Fibroblast of skin of abdomen (primary cell): ENCODE measurements around the gene GRIK2.
"Not testable (repeated sequence)": the region's sequence is repeated elsewhere in the genome, so short reads cannot be mapped to it uniquely, and the experiment has no call there.

Source experiments
- DNase-seq: peaks from one replicate; pipeline ENCODE4 v3.0.0-alpha.2; 2013

GRIK2 gene

GRCh38 chr6:101541894-101542293, 148.4 kb downstream of the GRIK2 start:
- no peak for DNase-seq

- DNase-seq: no peak
Measured at GRCh38 chr6:101543796-101544195, 150.3 kb downstream of the GRIK2 start.

- peak; percentile 23 for DNase-seq
Measured at GRCh38 chr6:101544286-101544685, 150.8 kb downstream of the GRIK2 start.

GRCh38 chr6:101545191-101545590, 151.7 kb downstream of the GRIK2 start:
- DNase-seq: peak; percentile 19

DNA sequence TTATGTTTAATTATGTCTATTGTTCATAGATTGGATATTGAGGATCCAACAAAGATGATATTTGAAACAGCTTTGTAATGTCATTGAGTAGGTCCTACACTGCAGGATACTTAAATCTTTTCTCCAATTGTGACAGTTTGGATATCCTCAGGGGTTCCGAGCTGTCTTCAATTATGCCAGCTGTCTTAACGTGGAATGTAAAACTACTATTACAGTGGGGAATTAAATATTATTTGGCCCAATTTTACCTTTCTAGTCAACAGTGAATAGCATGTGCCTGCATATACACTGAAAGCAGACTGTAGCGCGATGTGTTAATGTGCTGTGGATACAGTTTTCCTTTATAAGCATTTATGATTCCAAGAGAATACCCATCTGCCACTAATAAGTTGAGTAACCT, 156.9 kb downstream of the GRIK2 start:
- DNase-seq: no peak

- no peak for DNase-seq
Measured at GRCh38 chr6:101554231-101554630, 160.7 kb downstream of the GRIK2 start.

GRCh38 chr6:101558712-101559111, 165.2 kb downstream of the GRIK2 start:
- DNase-seq: no peak

- DNase-seq: no peak
Measured at GRCh38 chr6:101572627-101573026, 179.1 kb downstream of the GRIK2 start.

- DNase-seq: no peak
Measured at GRCh38 chr6:101577091-101577490, 183.6 kb downstream of the GRIK2 start.

- DNase-seq: no peak
Measured at GRCh38 chr6:101578306-101578705, 184.8 kb downstream of the GRIK2 start.

GRCh38 chr6:101582792-101583191, 189.3 kb downstream of the GRIK2 start:
- DNase-seq: no peak

- no peak for DNase-seq
Measured at GRCh38 chr6:101585501-101585900, 192.0 kb downstream of the GRIK2 start.

DNA sequence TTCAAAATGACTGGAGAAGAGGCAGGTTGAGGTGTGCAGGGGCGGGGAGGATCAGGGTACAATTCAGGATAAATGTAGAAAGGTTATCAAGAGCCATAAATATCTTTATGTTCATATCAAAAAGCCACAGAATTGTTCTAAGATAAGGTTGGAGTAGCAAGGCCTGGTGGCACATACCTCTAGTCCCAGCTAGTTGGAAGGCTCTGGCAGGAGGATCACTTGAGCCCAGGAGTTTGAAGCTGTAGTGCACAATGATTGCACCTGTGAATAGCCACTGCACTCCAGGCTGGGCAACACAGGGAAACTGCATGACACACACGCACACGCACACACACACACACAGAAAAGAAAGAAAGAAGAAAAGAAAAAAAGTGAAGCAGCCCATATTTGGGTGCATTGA, 194.8 kb downstream of the GRIK2 start:
- no peak for DNase-seq

DNA sequence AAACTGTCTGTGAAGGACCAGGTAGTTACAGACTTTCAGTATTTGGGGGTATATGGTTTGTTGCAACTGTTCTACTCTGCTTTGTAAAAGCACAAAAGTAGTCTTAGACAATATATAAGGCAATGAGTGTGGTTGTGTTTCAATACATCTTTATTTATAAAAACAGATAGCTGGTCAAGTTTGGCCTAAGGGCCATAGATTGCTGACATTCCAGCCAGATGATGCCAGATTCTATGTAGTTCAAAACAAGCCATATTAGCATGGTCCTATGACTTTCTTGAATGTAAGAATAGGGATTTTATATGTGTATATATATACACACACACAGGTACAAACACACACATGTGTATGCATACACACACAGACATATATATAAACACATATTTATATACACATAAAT, 201.8 kb downstream of the GRIK2 start:
- DNase-seq: no peak

- DNase-seq: peak; percentile 87
Measured at GRCh38 chr6:101597693-101598092, 204.2 kb downstream of the GRIK2 start.

DNA sequence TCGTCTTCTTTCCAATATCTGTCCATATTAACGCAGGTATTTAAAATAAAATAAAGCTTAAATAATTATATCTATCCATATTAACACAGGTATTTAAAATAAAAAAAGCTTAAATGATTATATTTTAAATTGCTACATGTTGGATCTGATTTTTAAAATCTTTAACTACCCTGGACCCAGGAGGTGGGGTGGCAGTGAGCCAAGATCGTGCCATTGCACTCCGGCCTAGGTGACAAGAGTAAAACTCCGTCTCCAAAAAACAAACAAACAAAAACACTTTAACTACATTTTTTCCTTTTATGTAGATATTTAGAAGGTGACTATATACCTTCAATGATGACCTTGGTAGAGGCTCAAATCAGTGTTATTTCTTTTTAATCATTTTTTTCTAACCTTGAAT, 211.9 kb downstream of the GRIK2 start:
- DNase-seq: no peak

- DNase-seq: no peak
Measured at GRCh38 chr6:101605874-101606273, 212.4 kb downstream of the GRIK2 start.

- DNase-seq: no peak
Measured at GRCh38 chr6:101607111-101607690, 213.7 kb downstream of the GRIK2 start.

DNA sequence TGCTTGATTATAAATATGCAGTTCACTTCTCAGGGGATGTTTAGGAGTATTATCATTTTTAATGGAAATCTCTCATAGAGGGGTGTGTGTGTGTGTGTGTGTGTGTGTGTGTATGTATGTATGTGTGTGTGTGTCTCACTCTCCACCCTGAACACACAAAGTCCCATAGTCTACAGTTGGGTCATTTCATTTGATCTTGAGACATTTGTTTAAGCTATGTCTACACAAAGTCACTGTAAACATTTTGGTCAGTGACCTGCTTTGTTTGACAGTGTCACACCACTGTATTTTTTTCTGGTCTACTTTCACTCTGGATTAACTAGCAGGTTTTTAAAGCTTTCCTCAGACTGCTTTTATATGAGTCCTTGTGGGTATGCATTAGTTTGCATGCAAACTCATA, 215.2 kb downstream of the GRIK2 start:
- DNase-seq: no peak

GRCh38 chr6:101613556-101613955, 220.0 kb downstream of the GRIK2 start:
- DNase-seq: no peak

- peak; percentile 52 for DNase-seq
Measured at GRCh38 chr6:101614774-101615173, 221.3 kb downstream of the GRIK2 start.

DNA sequence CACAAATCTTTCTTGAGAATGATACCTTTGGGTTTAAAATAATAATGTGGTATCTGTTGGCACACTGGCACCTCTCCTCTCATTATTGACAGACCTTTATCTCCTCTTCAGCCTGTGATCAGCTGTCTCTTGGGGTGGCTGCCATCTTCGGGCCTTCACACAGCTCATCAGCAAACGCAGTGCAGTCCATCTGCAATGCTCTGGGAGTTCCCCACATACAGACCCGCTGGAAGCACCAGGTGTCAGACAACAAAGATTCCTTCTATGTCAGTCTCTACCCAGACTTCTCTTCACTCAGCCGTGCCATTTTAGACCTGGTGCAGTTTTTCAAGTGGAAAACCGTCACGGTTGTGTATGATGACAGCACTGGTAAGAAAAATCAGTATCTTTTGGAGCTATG, 232.8 kb downstream of the GRIK2 start:
- DNase-seq: no peak

DNA sequence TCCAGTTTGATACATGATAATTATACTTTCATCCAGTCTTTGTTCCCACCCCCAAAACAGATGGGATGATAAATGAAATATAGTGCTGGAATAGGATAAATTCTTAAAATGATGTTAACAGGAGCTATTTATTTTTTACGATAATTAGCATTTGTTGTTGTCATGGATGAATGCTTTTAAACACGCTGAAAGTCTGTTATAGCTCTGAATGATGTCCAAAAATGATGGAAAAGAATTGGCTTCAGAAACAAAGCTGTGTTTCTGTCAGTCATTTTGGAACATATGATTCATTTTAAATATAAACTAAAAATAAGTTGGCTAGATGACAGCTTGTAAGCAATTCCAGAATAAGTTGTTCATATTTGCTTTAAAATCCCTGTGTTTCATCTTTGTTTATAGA, 237.4 kb downstream of the GRIK2 start:
- no peak for DNase-seq

- no peak for DNase-seq
Measured at GRCh38 chr6:101633081-101633480, 239.6 kb downstream of the GRIK2 start.

- DNase-seq: not testable (repeated sequence)
Measured at GRCh38 chr6:101638865-101639264, 245.4 kb downstream of the GRIK2 start.
